Endothelial cell of umbilical vein (primary cell): Measurements from ENCODE around the gene TSPAN13. TPM values are rescaled to one million over a fixed set of nuclear protein-coding genes. Genes with fewer than 3 reads are reported as not detected.

Experiments used
- BruUV-seq: library from RNA; stranded (reverse); fragments of 400-500 nt; replicated peaks from 2 replicates; lab custom pipeline; 2021; lab: Mats Ljungman, UMichigan
- CTCF ChIA-PET: fragments of 300-600, 350-600 bp; sonication (Branson Sonifier 250); formaldehyde crosslinking; loops from one replicate; lab custom pipeline; 2021; ENCODE audit warnings: antibody characterized with exemption, inconsistent platforms; lab: Charles Lee
- POLR2A ChIA-PET: fragments of 300-600, 350-600 bp; sonication (Branson Sonifier 250); formaldehyde crosslinking; loops from one replicate; lab custom pipeline; 2021; ENCODE audit warnings: antibody characterized with exemption, inconsistent platforms; lab: Charles Lee
- DNase-seq: peaks from one replicate; pipeline ENCODE4 v3.0.0-alpha.2; 2011; ENCODE audit warnings: low read depth, low spot score
- FAIRE-seq: peaks from 2 replicates; lab custom pipeline; 2011; peaks lifted over from hg19 to GRCh38; lab: Jason Lieb, UNC
- H2AFZ ChIP-seq: 2 replicates; pipeline ENCODE4 v1.6.0; 2012; ENCODE audit warnings: low read depth, low read length, control low read depth, inconsistent platforms
- H3K27ac ChIP-seq: 2 replicates; pipeline ENCODE4 v1.5.1; 2011; ENCODE audit warnings: low read depth, mild to moderate bottlenecking, control low read depth, low read length, moderate library complexity; ENCODE audit not compliant: insufficient read depth
- H3K27me3 ChIP-seq, 2 experiments: 2 replicates each; pipeline versions ENCODE4 v1.6.0 to v1.6.1; 2011; ENCODE audit warnings: low read length in 2 of 2, mixed read lengths in 1 of 2; ENCODE audit not compliant: control insufficient read depth in 2 of 2, insufficient read depth in 2 of 2
- H3K36me3 ChIP-seq, 2 experiments: 2 replicates in 1 of 2; 3 replicates in 1 of 2; pipeline ENCODE4 v1.5.1; 2011; ENCODE audit warnings: low read length in 2 of 2, mild to moderate bottlenecking in 1 of 2, moderate library complexity in 1 of 2; ENCODE audit not compliant: control insufficient read depth in 2 of 2, insufficient read depth in 2 of 2; ENCODE audit errors: extremely low read depth in 1 of 2
- H3K4me1 ChIP-seq: 3 replicates; pipeline ENCODE4 v1.5.1; 2011; ENCODE audit warnings: mild to moderate bottlenecking, low read length; ENCODE audit not compliant: control insufficient read depth, insufficient read depth; ENCODE audit errors: extremely low read depth
- H3K4me2 ChIP-seq: 2 replicates; pipeline ENCODE4 v1.6.1; 2011; ENCODE audit warnings: low read length, control low read depth, mixed read lengths; ENCODE audit not compliant: insufficient read depth
- H3K4me3 ChIP-seq, 3 experiments: fragments of 200-600 bp in 1 of 3; sonication (generic), shearing (Covaris generic) in 1 of 3; replicated peaks in 1 of 3; 2 replicates each; pipeline ENCODE4 v1.5.1; 2011 to 2016; ENCODE audit warnings: control low read depth in 3 of 3, low read length in 3 of 3, mild to moderate bottlenecking in 2 of 3, inconsistent platforms in 1 of 3, low read depth in 1 of 3, moderate library complexity in 1 of 3; ENCODE audit not compliant: insufficient read depth in 1 of 3
- H3K79me2 ChIP-seq: 2 replicates; pipeline ENCODE4 v1.6.0; 2012; ENCODE audit warnings: low read length, inconsistent platforms; ENCODE audit not compliant: control insufficient read depth, insufficient read depth
- H3K9ac ChIP-seq: replicated peaks from 2 replicates; pipeline ENCODE3; 2011; ENCODE audit warnings: low read length, control low read depth; ENCODE audit not compliant: insufficient read depth; ENCODE audit errors: extremely low read depth
- H3K9me1 ChIP-seq: replicated peaks from 3 replicates; pipeline ENCODE4 v1.6.0; 2011; ENCODE audit warnings: mild to moderate bottlenecking, low read length; ENCODE audit not compliant: control insufficient read depth, insufficient read depth; ENCODE audit errors: extremely low read depth
- H3K9me3 ChIP-seq: replicated peaks from 2 replicates; pipeline ENCODE4 v1.5.1; 2012; ENCODE audit warnings: low read length, inconsistent platforms; ENCODE audit not compliant: control insufficient read depth, insufficient read depth
- H4K20me1 ChIP-seq: replicated peaks from 2 replicates; pipeline ENCODE3; 2011; ENCODE audit warnings: mild to moderate bottlenecking, low read length; ENCODE audit not compliant: control insufficient read depth, insufficient read depth; ENCODE audit errors: extremely low read depth
- EZH2 ChIP-seq: IDR thresholded peaks from 2 replicates; pipeline ENCODE4 v1.6.1; 2012; ENCODE audit warnings: borderline replicate concordance, low read depth, mild to moderate bottlenecking, moderate library complexity, low read length, inconsistent platforms; ENCODE audit not compliant: severe bottlenecking
- FOS ChIP-seq: IDR thresholded peaks from 2 replicates; pipeline ENCODE4 v1.6.1; 2011; ENCODE audit warnings: mild to moderate bottlenecking, low read length, moderate library complexity, borderline replicate concordance; ENCODE audit not compliant: insufficient read depth
- GATA2 ChIP-seq: IDR thresholded peaks from 2 replicates; pipeline ENCODE4 v1.7.0; 2011; ENCODE audit warnings: low read depth, mild to moderate bottlenecking, moderate library complexity, mixed read lengths, low read length; ENCODE audit not compliant: insufficient read length, insufficient read depth
- JUN ChIP-seq: IDR thresholded peaks from 2 replicates; pipeline ENCODE4 v1.6.1; 2011; ENCODE audit warnings: borderline replicate concordance, low read depth; ENCODE audit not compliant: insufficient read length, insufficient read depth
- MYC ChIP-seq: IDR thresholded peaks from one replicate; pipeline ENCODE4 v1.6.1; 2011; ENCODE audit warnings: mild to moderate bottlenecking, low read depth, low read length
- POLR2A ChIP-seq: IDR thresholded peaks from 2 replicates; pipeline ENCODE4 v1.6.1; 2012; ENCODE audit warnings: low read depth, mild to moderate bottlenecking, control low read depth, low read length
- POLR2AphosphoS5 ChIP-seq: IDR thresholded peaks from 2 replicates; pipeline ENCODE4 v1.6.1; 2012; ENCODE audit warnings: low read depth, mild to moderate bottlenecking, control low read depth, low read length, moderate library complexity; ENCODE audit not compliant: insufficient read depth
- dilution Hi-C: fragments of 300-500 bp; cut with MboI; formaldehyde crosslinking; loops from one replicate; pipeline ENCODE4 v1.15.0; 2019; ENCODE audit warnings: low sequenced_read_pairs; ENCODE audit not compliant: extremely low pct_ligation_motif_present
- intact Hi-C: fragments of 100-400 bp; cut with micrococcal nuclease; formaldehyde crosslinking; loops from one replicate; pipeline ENCODE4 v1.10.0; 2022
- polyA plus RNA-seq, 4 experiments: library from polyadenylated mRNA; depleted of rRNA in 3 of 4; stranded (reverse) in 3 of 4; unstranded in 1 of 4; fragments of >200 nt; gene quantifications; 2 replicates each; pipeline versions ENCODE4 v1.2.1 to v1.2.3, GENCODE V29; 2011 to 2012; ENCODE audit warnings: missing spikeins in 1 of 4
- total RNA-seq: library from RNA; stranded (reverse); gene quantifications from 2 replicates; pipeline ENCODE4 v1.2.3, GENCODE V29; 2021
- TF ChIP-seq, protein P1 (sequence below), 2 donors: IDR thresholded peaks; 1 replicate in 1 of 2; 2 replicates in 1 of 2; pipeline ENCODE4 v1.5.1; 2011; ENCODE audit warnings: low read length in 2 of 2, mild to moderate bottlenecking in 2 of 2, moderate library complexity in 2 of 2, control low read depth in 1 of 2, inconsistent platforms in 1 of 2, low read depth in 1 of 2; ENCODE audit not compliant: insufficient read depth in 1 of 2; ENCODE audit errors: extremely low read depth in 1 of 2
- TF ChIP-seq, protein P2 (sequence below): IDR thresholded peaks from 2 replicates; pipeline ENCODE4 v1.6.1; 2011; ENCODE audit not compliant: insufficient read depth, insufficient read length

The TSPAN13 gene
- total and polyA plus RNA-seq, 2 donors (not counting 3 experiments of a cell fraction or from before 2014, with no cell fraction given), result 13.3 to 33.0 TPM

DNA sequence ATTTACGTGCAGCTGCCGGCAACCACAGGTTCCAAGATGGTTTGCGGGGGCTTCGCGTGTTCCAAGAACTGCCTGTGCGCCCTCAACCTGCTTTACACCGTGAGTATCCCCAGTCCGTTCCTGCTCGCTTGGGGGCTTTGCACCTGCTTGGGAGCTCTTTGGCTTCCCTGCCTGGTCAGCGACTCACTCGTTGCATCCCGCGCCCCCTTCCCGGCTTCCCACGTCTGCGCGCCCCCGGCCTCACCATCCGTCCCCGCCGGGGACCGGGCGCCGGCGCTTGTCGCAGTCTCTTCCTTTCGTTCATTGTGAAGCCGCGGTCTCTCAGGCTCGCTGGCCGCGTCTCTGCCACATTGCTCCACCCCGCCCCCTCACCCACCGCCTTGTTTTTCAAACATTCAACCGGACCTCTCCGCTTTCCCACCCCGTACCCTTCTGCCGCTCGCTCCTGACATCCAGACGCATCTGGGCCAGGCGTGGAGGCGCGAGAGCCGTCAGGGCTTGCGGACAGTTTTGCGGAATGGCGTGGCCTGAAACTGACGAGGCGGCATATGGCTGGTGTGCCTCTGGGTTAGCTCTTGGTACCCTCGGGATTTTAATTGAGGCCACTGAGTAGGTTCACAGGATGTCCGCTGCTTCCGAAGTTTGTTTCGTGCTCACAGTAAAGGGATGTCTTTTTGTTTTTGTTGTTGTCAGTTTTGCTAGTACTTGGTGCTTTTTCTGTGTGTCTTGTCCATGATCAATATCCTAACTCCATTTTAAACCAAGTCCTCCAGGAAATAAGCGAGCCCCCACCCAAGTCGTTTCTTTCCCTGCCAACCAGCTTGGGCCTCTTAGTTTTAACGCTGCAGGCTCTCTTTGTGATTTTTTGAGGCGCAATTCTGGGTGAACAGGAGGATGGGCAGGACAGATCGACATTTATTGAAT, 639 bp downstream of the TSPAN13 start:
- Histone ChIP-seq H3K36me3 (no peaks in the 10 kb centered on the region), H3K9ac (peak overlapping the region; percentile 71), H2AFZ (peak overlapping the region; percentile 96), H3K27me3 (no peaks in the 10 kb centered on the region), H3K27ac (peak overlapping the region; percentile 9), H3K79me2 (no peaks in the 10 kb centered on the region), H3K4me1 (peaks cover 12% of the 10 kb centered on the region), H3K9me1 (peaks cover 2% of the 10 kb centered on the region), H3K4me3 (peak overlapping the region; percentile 64 to 94 (median 81)), H3K9me3 (no peaks in the 10 kb centered on the region), H3K4me2 (peak overlapping the region; percentile 97), H4K20me1 (no peaks in the 10 kb centered on the region)
- TF ChIP-seq, protein P1, sequence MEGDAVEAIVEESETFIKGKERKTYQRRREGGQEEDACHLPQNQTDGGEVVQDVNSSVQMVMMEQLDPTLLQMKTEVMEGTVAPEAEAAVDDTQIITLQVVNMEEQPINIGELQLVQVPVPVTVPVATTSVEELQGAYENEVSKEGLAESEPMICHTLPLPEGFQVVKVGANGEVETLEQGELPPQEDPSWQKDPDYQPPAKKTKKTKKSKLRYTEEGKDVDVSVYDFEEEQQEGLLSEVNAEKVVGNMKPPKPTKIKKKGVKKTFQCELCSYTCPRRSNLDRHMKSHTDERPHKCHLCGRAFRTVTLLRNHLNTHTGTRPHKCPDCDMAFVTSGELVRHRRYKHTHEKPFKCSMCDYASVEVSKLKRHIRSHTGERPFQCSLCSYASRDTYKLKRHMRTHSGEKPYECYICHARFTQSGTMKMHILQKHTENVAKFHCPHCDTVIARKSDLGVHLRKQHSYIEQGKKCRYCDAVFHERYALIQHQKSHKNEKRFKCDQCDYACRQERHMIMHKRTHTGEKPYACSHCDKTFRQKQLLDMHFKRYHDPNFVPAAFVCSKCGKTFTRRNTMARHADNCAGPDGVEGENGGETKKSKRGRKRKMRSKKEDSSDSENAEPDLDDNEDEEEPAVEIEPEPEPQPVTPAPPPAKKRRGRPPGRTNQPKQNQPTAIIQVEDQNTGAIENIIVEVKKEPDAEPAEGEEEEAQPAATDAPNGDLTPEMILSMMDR (IDR thresholded peaks at IDR 0.05; ENCODE audit: extremely low read depth in 1 of 2, insufficient read depth in 1 of 2, low read depth in 1 of 2, low read length in 2 of 2), result no peak
- TF ChIP-seq EZH2 (no peak), FOS (no peak), POLR2A (no peak), GATA2 (no peak), MYC (no peak), JUN (no peak), POLR2AphosphoS5 (no peak)
- TF ChIP-seq, protein P2, sequence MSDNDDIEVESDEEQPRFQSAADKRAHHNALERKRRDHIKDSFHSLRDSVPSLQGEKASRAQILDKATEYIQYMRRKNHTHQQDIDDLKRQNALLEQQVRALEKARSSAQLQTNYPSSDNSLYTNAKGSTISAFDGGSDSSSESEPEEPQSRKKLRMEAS, result no peak
- DNase-seq, result peak; percentile 57
- intact Hi-C loops, result loop anchor here (1.0 to 5.0 kb wide), 3 partner anchors 11 to 107 kb away; partner anchors contain the start of genes ANKMY2 and BZW2
- ChIA-PET POLR2A (no interaction called here), CTCF (interaction anchor here (1.3 to 3.1 kb wide), 3 partner anchors 11 to 189 kb away, joined by 3 to 8 read pairs (median 7); no protein-coding TSS in a partner anchor)
- dilution Hi-C loops, result no loop called here
- peak; percentile 68 for FAIRE-seq
- BruUV-seq, result TSS peak; percentile 44
